NCI-H1694 (cell line): Measurements from ENCODE around the gene REXO2.

Experiments used
- DNase-seq: peaks from one replicate; lab custom pipeline; 2025; lab: John Stamatoyannopoulos, UW

Gene REXO2

DNA sequence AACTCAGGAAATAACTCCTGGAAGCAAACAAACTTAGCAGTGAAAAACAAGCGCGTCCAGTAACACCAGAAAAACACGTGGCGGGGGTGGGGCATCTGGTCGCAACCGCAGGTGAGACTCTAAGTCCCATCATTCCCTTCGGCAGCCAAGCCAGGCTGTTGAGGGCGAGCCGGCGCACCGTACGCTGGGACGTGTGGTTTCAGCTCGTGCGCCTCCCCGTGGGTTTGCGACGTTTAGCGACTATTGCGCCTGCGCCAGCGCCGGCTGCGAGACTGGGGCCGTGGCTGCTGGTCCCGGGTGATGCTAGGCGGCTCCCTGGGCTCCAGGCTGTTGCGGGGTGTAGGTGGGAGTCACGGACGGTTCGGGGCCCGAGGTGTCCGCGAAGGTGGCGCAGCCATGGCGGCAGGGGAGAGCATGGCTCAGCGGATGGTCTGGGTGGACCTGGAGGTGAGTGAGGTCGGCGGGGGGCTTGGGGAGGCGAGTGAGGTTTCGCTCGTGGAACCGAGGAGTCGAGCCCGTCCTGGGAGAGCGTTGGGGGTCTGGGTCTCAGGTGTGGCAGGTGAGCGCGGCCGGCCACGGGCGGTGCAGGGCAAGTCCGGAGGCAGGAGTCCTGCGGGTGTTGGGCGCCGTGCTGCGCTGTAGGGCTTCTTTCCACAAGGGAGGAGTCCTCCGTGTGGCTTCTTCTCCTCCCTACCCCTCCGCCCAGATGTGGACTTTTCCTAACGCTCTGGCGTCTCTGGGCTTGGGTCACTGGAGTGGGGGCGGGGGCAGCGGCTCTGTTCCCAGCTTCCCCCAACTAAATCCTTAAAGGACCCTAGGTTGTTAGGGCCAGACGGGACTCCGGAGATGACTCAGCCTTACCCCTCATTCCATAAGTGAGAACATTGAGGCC, at the start of gene REXO2:
Gene REXO2, plus strand, starts transcription at position 239 of the 892 bp plus-strand sequence. Its CDS starts 62 bp downstream, at position 301.
- peak; percentile 49 for DNase-seq

DNA sequence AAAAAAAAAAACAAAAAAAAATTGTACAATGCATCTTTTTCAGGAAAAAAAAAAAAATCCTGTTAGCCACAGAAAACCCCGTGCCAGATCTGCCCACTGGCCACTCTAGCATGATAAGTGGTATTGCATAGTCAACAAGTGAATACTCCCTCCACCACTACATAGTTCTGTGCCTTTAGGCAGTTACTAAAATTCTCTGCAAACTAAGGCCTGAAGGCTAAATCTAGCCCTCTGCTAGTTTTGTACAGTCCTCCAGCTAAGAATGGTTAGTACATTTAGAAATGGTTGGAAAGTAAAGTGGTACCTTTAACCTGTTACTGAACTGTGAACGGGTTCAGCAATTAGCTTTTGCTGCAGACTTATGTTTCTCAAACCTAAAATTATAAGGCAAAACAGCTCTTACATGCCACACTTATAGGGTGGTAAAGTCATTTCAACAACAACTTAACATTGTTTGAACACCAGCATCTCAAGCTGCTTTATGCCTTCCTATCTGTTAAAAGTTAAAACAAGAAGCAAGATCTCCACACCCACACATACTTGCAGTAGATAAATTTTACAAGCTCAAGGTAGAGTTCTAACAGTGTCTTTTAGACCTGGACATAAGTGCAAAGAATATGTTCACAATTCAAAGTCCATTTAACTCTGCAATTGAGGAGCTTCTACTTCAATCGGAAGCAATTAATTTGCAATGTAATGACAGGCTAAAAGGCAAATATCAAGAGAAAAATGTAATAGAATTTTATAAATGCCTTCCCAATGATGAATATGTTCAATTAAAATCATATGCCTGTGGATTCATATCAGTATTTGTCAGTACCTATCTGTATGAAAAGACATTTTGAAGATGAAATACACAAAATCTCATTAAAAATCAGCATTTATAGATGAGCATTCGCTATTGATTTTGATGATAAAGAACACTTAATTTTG, 46.3 kb upstream of the REXO2 start:
- no peak for DNase-seq

- DNase-seq = no peak
Observed at GRCh38 chr11:114395736-114396135, 43.5 kb upstream of the REXO2 start.

- DNase-seq = no peak
Observed at GRCh38 chr11:114396916-114397315, 42.4 kb upstream of the REXO2 start.

- no peak for DNase-seq
Observed at GRCh38 chr11:114397349-114397982, 41.8 kb upstream of the REXO2 start.

DNA sequence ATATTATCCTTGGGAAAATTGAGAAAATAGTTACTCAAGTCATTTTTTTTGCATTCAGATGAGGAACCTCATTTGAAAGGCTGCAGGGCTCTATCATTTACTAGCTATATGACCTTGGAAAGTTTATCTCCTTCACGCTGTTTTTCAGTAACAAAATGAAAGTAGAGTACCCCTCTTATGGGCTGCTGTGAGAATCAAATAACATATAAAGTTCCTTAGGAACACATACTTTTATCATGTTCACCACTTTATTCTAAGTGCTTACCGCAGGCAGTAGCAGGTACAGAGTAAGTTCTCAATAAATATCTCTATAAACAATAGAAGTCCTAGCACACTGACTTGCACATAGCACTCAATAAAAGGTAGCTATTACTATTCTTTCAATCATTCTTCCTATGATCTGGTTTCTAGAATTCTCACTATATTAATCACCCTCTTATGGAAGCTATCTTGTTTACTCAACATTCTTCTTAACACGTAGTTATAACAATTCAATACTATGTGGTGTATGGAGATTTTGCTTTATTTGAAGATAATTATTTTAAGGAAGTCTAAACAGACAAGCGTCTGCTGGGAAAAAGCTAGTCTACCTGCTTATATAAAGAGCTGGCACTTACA, 40.9 kb upstream of the REXO2 start:
- no peak for DNase-seq

DNA sequence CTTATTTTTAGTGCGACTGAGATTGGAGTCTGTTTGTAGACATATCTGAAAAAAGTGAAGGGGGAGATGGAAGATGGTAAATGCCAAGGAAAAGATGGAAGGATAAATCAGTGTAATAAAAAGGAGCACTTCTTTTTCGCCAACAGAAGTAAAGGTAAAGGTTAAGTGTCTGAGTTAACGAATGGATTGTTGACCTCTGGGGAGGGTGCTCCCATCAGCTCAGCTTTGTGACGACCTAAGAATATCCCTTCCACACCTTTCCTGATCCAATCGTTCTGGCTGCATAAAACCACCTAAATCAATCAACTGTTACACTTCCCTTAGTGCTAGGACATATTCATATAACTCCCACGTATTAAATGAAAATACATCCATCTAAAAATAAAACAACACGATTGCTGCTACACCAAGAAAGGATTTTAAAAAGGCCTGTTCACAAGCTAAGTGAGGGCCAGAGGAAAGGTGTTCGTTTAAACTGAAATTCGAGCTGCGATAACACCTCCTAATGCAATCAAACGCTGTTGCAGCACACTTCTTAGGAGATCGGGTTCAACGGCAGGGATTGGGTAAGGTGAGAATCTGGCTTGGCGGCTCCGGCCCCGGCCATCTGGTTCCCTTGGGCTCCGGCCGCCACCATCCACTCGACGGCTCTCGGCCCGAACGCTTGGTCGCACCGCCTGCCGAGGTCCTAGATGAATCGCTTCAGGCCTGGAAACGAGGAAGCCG, 39.6 kb upstream of the REXO2 start:
- no peak for DNase-seq

GRCh38 chr11:114400216-114400914, 38.9 kb upstream of the REXO2 start, which contains the start of the genes C11orf71 and RBM7:
C11orf71 (minus strand) TSS chr11:114400511; CDS start chr11:114400331, 180 bp downstream.
RBM7 (plus strand) TSS chr11:114400666; CDS start chr11:114400672, 6 bp downstream.
- peak; percentile 59 for DNase-seq

- DNase-seq = no peak
Observed at GRCh38 chr11:114400915-114401223, 38.4 kb upstream of the REXO2 start.

DNA sequence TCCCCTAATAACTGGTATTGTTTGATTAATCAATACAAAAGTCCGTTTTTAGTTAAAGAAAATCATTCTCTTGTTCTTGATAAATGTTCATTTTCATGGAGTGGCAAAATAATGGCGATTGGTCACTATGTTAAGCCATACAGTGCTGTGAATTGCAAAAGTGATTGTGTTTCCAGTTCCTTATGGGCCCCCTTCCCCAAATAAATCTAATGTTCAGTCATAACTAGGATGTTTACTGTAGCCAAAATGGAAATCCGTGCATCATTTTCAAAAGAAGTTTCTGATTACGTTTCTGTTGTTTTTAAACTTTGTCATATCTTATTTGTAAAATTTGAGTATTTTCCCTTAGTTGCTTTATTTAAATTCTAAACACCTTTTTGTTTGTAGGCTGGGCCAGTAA, 38.0 kb upstream of the REXO2 start:
- DNase-seq = no peak

DNA sequence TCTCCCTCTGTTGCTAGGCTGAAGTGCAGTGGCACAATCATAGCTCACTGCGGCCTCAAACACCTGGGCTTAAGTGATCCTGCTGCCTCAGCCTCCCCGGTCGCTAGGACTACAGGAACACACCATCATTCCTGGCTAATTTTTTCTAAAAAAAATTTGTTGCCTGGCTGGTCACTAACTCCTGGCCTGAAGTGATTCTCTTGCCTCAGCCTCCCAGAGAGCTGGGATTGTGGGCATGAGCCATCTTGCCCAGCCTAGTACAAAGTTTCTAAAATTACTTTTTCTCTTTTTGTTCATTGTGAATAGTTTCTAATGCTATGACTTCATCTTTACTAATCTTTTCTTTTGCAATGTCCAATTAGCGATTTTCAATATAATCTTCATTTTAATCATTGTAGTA, 26.3 kb upstream of the REXO2 start:
- no peak for DNase-seq

DNA sequence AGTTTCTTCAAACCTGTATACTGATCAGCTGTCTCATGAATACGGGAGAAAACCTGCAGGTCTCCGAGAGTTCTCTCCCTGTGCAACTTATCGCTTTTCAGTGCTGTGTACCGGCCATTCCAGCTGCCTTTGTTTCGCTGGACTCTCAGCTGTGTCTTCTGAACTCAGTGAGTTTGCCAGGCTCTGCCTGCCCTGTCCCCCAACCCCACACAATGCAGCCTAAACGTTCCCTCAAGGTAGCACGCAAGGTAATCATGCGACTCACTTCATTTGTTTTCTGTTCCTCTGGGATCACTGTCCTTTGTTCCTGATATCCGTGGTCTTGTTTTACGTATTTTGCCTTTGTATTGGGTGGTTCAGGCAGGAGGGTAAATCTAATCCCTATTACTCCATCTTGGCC, 25.3 kb upstream of the REXO2 start:
- no peak for DNase-seq

GRCh38 chr11:114416441-114416961, 22.8 kb upstream of the REXO2 start:
- DNase-seq = no peak

- DNase-seq = no peak
Observed at GRCh38 chr11:114426280-114426679, 13.0 kb upstream of the REXO2 start.

DNA sequence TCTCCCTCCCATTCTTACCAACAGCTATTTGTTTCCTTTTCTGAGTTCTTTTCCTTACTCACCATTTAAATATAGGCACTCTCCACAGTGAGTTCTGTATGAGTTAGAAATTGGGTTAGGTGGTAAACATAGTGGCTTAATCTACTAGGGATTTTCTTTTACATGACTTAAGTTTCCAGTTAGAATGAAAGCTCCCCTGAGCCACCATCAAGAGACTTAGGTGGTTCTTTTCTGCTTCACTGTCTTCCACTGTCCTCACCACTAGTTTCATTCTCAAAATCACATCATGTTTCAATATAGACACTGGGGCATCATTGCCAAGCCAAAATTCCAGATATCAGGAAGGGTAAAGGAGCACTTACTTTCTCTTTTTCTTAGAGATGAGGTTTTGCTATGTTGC, 9.0 kb upstream of the REXO2 start:
- DNase-seq = no peak

- DNase-seq = no peak
Observed at GRCh38 chr11:114432893-114433292, 6.4 kb upstream of the REXO2 start.

GRCh38 chr11:114433376-114433775, 5.9 kb upstream of the REXO2 start:
- DNase-seq = no peak

DNA sequence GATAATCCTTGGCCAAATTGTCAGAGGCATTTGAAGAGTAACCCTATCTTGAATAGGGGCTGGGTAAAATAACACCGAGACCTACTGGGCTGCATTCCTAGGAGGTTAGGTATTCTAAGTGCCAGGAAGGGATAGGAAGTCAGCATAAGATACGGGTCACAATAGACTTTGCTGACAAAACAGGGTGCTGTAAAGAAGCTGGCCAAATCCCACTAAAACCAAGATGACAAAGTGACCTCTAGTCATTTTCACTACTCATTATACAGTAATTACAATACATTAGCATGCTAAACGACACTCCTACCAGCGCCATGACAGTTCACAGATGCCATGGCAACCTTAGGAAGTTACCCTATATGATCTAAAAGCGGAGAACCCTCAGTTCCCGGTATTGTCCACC, 964 bp upstream of the REXO2 start:
- DNase-seq = no peak

GRCh38 chr11:114440121-114440860, 1.0 kb downstream of the REXO2 start:
- DNase-seq = no peak
